Neural cell (in vitro differentiated cells): ENCODE results near the gene KCNA2. TPM values are rescaled to one million over a fixed set of nuclear protein-coding genes. Genes with fewer than 3 reads are reported as not detected.

Experiments
- H2AFZ ChIP-seq: fragments of 200-600, 300-800 bp; sonication (generic), shearing (Covaris generic); 2 replicates; pipeline ENCODE4 v1.6.0; 2014; ENCODE audit warnings: low read depth, mild to moderate bottlenecking, antibody characterized with exemption, low read length, moderate library complexity
- H3F3A ChIP-seq: fragments of 200-600 bp; shearing (Covaris generic); 2 replicates; pipeline ENCODE4 v1.6.1; 2016; ENCODE audit warnings: mild to moderate bottlenecking, moderate library complexity, mixed read lengths, antibody characterized with exemption, low read length; ENCODE audit not compliant: insufficient read depth, poor library complexity, severe bottlenecking
- H3K27ac ChIP-seq: fragments of 200-600, 300-800 bp; sonication (generic), shearing (Covaris generic); 2 replicates; pipeline ENCODE4 v1.5.1; 2014; ENCODE audit warnings: mild to moderate bottlenecking, low read length, moderate library complexity
- H3K27me3 ChIP-seq: fragments of 300-800, 200-600 bp; sonication (generic), shearing (Covaris generic); 2 replicates; pipeline ENCODE4 v1.6.0; 2014; ENCODE audit warnings: mild to moderate bottlenecking, low read depth, low read length, moderate library complexity; ENCODE audit not compliant: insufficient read depth
- H3K36me3 ChIP-seq: fragments of 300-800, 200-600 bp; sonication (generic), shearing (Covaris generic); 2 replicates; pipeline ENCODE4 v1.5.1; 2014; ENCODE audit warnings: mild to moderate bottlenecking, antibody characterized with exemption, low read length, moderate library complexity; ENCODE audit not compliant: insufficient read depth
- H3K4me2 ChIP-seq: fragments of 300-800, 200-600 bp; sonication (generic), shearing (Covaris generic); 2 replicates; pipeline ENCODE4 v1.6.0; 2014; ENCODE audit warnings: mild to moderate bottlenecking, low read length
- H3K4me3 ChIP-seq: fragments of 300-800, 200-600 bp; sonication (generic), shearing (Covaris generic); 2 replicates; pipeline ENCODE4 v1.5.1; 2014; ENCODE audit warnings: mild to moderate bottlenecking, low read length, moderate library complexity
- H3K79me2 ChIP-seq: fragments of 200-600 bp; shearing (Covaris generic); replicated peaks from 2 replicates; pipeline ENCODE4 v1.6.0; 2014; ENCODE audit warnings: mild to moderate bottlenecking, low read length, moderate library complexity; ENCODE audit not compliant: insufficient read depth
- H3K9ac ChIP-seq: fragments of 300-800, 200-600 bp; sonication (generic), shearing (Covaris generic); 2 replicates; pipeline ENCODE4 v1.6.1; 2016; ENCODE audit warnings: mild to moderate bottlenecking, low read length, mixed read lengths
- H3K9me2 ChIP-seq: fragments of 200-600 bp; shearing (Covaris generic); 2 replicates; pipeline ENCODE4 v1.6.1; 2016; ENCODE audit warnings: mild to moderate bottlenecking, low read length, mixed read lengths; ENCODE audit not compliant: insufficient read depth
- H3K9me3 ChIP-seq: fragments of 200-600, 300-800 bp; sonication (generic), shearing (Covaris generic); 2 replicates; pipeline ENCODE4 v1.6.1; 2016; ENCODE audit warnings: mild to moderate bottlenecking, mixed run types, low read length, moderate library complexity, mixed read lengths
- H4K20me1 ChIP-seq: fragments of 200-600 bp; shearing (Covaris generic); 2 replicates; pipeline ENCODE4 v1.6.1; 2016; ENCODE audit warnings: mild to moderate bottlenecking, mixed run types; ENCODE audit not compliant: insufficient read depth
- EP300 ChIP-seq: fragments of 450-650 bp; conservative IDR thresholded peaks from 2 replicates; pipeline ENCODE4 v1.6.1; 2014; ENCODE audit warnings: antibody characterized with exemption, mild to moderate bottlenecking, moderate library complexity; ENCODE audit not compliant: poor library complexity, severe bottlenecking
- EZH2 ChIP-seq: fragments of 200-600, 300-800 bp; shearing (Covaris generic), sonication (generic); IDR thresholded peaks from 2 replicates; pipeline ENCODE4 v1.6.1; 2014; ENCODE audit warnings: antibody characterized with exemption, low read length, borderline replicate concordance, mild to moderate bottlenecking; ENCODE audit not compliant: insufficient read depth, poor library complexity, severe bottlenecking
- MXI1 ChIP-seq: fragments of 450-650 bp; conservative IDR thresholded peaks from 2 replicates; pipeline ENCODE4 v1.6.1; 2014; ENCODE audit warnings: antibody characterized with exemption, mild to moderate bottlenecking; ENCODE audit not compliant: poor library complexity, severe bottlenecking
- POLR2AphosphoS5 ChIP-seq: IDR thresholded peaks from 2 replicates; pipeline ENCODE4 v1.6.1; 2012
- RAD21 ChIP-seq: fragments of 450-650 bp; conservative IDR thresholded peaks from 2 replicates; pipeline ENCODE4 v1.6.1; 2014; ENCODE audit warnings: antibody characterized with exemption, mild to moderate bottlenecking, moderate library complexity
- SMC3 ChIP-seq: fragments of 450-650 bp; conservative IDR thresholded peaks from 2 replicates; pipeline ENCODE4 v1.6.1; 2014; ENCODE audit warnings: antibody characterized with exemption, mild to moderate bottlenecking, moderate library complexity; ENCODE audit not compliant: poor library complexity
- TAF1 ChIP-seq: IDR thresholded peaks from 2 replicates; pipeline ENCODE4 v1.6.1; 2012; ENCODE audit warnings: low read depth
- polyA plus RNA-seq: library from polyadenylated mRNA; depleted of rRNA; stranded (reverse); fragments of >200 nt; gene quantifications from 2 replicates; pipeline ENCODE4 v1.2.3, GENCODE V29; 2014
- TF ChIP-seq, protein P1 (sequence below): IDR thresholded peaks from 2 replicates; pipeline ENCODE4 v1.6.1; 2012; ENCODE audit warnings: borderline replicate concordance
- TF ChIP-seq, protein P2 (sequence below): fragments of 450-650 bp; IDR thresholded peaks from 2 replicates; pipeline ENCODE4 v1.5.1; 2014; ENCODE audit warnings: antibody characterized with exemption, mild to moderate bottlenecking, moderate library complexity; ENCODE audit not compliant: poor library complexity, severe bottlenecking

KCNA2 gene
- polyA plus RNA-seq, 1 donor from 2014 or later, result 3.4 TPM

DNA sequence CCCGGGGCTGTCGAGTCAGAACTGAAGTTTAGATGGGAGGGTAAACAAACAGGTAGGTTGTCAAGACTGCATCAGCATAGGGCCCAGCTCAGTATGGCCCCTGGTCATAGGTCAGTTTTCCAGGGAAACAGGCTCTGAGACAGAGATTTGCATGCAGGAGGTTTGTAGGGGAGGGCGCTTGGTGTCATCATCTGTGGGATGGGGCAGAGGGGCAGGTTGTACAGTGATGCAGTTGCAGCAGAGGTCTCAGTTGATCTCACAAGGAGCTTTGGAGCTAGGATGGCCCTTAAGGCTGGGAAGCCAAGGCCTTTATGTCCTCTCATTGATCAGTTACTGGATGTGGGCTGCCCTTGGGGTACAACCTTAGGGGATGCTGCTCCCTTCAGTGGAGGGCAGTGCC is 48.7 kb downstream of the KCNA2 start:
- Histone ChIP-seq H3K36me3 (no peaks in the 10 kb centered on the region), H3K9me2 (no peaks in the 10 kb centered on the region), H3F3A (no peaks in the 10 kb centered on the region), H3K27me3 (peaks cover 32% of the 10 kb centered on the region), H2AFZ (no peak overlapping the region), H3K79me2 (no peaks in the 10 kb centered on the region), H3K4me2 (no peak overlapping the region), H4K20me1 (no peaks in the 10 kb centered on the region), H3K9ac (no peak overlapping the region), H3K9me3 (no peaks in the 10 kb centered on the region), H3K4me3 (no peak overlapping the region), H3K27ac (no peak overlapping the region)
- TF ChIP-seq POLR2AphosphoS5 (no peak), TAF1 (no peak), MXI1 (no peak)

DNA sequence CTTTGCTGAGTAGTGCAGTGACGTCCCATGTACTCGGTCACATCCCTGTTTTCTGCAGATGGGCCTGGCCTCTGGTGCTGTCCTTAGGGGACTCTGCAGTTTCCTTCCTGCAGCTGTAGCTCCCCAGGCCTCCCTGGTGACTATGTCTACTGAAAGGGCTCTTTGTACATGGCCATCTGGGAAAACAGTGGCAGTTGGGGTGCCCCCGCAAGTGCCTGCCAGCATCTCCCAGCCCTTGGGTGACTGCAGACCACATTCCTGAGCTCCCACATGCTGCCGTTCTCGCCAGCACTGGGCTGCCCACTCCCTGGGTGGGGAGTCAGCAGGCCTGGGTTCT is 49.7 kb downstream of the KCNA2 start:
- H3F3A ChIP-seq, result no peaks in the 10 kb centered on the region
- H3K4me3 ChIP-seq, result no peak overlapping the region
- no peaks in the 10 kb centered on the region for H3K9me3 ChIP-seq
- H3K9ac ChIP-seq, result no peak overlapping the region
- no peaks in the 10 kb centered on the region for H3K36me3 ChIP-seq
- no peak for TF ChIP-seq RAD21
- TF ChIP-seq, protein P1, sequence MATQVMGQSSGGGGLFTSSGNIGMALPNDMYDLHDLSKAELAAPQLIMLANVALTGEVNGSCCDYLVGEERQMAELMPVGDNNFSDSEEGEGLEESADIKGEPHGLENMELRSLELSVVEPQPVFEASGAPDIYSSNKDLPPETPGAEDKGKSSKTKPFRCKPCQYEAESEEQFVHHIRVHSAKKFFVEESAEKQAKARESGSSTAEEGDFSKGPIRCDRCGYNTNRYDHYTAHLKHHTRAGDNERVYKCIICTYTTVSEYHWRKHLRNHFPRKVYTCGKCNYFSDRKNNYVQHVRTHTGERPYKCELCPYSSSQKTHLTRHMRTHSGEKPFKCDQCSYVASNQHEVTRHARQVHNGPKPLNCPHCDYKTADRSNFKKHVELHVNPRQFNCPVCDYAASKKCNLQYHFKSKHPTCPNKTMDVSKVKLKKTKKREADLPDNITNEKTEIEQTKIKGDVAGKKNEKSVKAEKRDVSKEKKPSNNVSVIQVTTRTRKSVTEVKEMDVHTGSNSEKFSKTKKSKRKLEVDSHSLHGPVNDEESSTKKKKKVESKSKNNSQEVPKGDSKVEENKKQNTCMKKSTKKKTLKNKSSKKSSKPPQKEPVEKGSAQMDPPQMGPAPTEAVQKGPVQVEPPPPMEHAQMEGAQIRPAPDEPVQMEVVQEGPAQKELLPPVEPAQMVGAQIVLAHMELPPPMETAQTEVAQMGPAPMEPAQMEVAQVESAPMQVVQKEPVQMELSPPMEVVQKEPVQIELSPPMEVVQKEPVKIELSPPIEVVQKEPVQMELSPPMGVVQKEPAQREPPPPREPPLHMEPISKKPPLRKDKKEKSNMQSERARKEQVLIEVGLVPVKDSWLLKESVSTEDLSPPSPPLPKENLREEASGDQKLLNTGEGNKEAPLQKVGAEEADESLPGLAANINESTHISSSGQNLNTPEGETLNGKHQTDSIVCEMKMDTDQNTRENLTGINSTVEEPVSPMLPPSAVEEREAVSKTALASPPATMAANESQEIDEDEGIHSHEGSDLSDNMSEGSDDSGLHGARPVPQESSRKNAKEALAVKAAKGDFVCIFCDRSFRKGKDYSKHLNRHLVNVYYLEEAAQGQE, result no peak
- no peak for TF ChIP-seq POLR2AphosphoS5
- no peak for TF ChIP-seq MXI1
- TF ChIP-seq EZH2, result no peak
- TF ChIP-seq TAF1, result no peak
- no peak for TF ChIP-seq EP300
- no peak for TF ChIP-seq SMC3
- TF ChIP-seq, protein P2, sequence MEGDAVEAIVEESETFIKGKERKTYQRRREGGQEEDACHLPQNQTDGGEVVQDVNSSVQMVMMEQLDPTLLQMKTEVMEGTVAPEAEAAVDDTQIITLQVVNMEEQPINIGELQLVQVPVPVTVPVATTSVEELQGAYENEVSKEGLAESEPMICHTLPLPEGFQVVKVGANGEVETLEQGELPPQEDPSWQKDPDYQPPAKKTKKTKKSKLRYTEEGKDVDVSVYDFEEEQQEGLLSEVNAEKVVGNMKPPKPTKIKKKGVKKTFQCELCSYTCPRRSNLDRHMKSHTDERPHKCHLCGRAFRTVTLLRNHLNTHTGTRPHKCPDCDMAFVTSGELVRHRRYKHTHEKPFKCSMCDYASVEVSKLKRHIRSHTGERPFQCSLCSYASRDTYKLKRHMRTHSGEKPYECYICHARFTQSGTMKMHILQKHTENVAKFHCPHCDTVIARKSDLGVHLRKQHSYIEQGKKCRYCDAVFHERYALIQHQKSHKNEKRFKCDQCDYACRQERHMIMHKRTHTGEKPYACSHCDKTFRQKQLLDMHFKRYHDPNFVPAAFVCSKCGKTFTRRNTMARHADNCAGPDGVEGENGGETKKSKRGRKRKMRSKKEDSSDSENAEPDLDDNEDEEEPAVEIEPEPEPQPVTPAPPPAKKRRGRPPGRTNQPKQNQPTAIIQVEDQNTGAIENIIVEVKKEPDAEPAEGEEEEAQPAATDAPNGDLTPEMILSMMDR, result no peak
- H3K4me2 ChIP-seq, result no peak overlapping the region
- H3K9me2 ChIP-seq, result no peaks in the 10 kb centered on the region
- H4K20me1 ChIP-seq, result no peaks in the 10 kb centered on the region
- no peak overlapping the region for H3K27ac ChIP-seq
- H3K79me2 ChIP-seq, result no peaks in the 10 kb centered on the region
- peaks cover 32% of the 10 kb centered on the region for H3K27me3 ChIP-seq
- no peak overlapping the region for H2AFZ ChIP-seq
